ENCODE measurements around the gene KLHL29.
"Not testable (repeated sequence)": the region's sequence is repeated elsewhere in the genome, so short reads cannot be mapped to it uniquely, and the experiment has no call there.

The KLHL29 gene

GRCh38 chr2:23707096-23707495 lies 322.1 kb downstream of the KLHL29 start:
- no peak for DNase-seq

- DNase-seq = no peak
These were observed 323.8 kb downstream of the KLHL29 start for GRCh38 chr2:23708771-23709170.

- no peak for DNase-seq
These were observed 324.3 kb downstream of the KLHL29 start for GRCh38 chr2:23709311-23709710.

- DNase-seq = no peak
These were observed 327.2 kb downstream of the KLHL29 start for GRCh38 chr2:23711979-23712755.

GRCh38 chr2:23712756-23713151 lies 327.8 kb downstream of the KLHL29 start:
- DNase-seq = no peak

GRCh38 chr2:23713351-23713750 lies 328.4 kb downstream of the KLHL29 start:
- DNase-seq = no peak

GRCh38 chr2:23718931-23719700 lies 334.1 kb downstream of the KLHL29 start:
- DNase-seq = no peak

GRCh38 chr2:23719716-23720115 lies 334.7 kb downstream of the KLHL29 start:
- no peak for DNase-seq

- no peak for DNase-seq
These were observed 335.9 kb downstream of the KLHL29 start for GRCh38 chr2:23720705-23721453.

- no peak for DNase-seq
These were observed 336.5 kb downstream of the KLHL29 start for GRCh38 chr2:23721454-23721826.

- DNase-seq = no peak
These were observed 337.3 kb downstream of the KLHL29 start for GRCh38 chr2:23722255-23722654.

GRCh38 chr2:23723029-23723428 lies 338.1 kb downstream of the KLHL29 start:
- not testable (repeated sequence) for DNase-seq

GRCh38 chr2:23734416-23734815 lies 349.4 kb downstream of the KLHL29 start:
- no peak for DNase-seq

- not testable (repeated sequence) for DNase-seq
These were observed 351.8 kb downstream of the KLHL29 start for GRCh38 chr2:23736783-23737182.

GRCh38 chr2:23745068-23745725 lies 360.2 kb downstream of the KLHL29 start:
- DNase-seq = no peak

- no peak for DNase-seq
These were observed 360.7 kb downstream of the KLHL29 start for GRCh38 chr2:23745726-23746105.

GRCh38 chr2:23746141-23746863 lies 361.3 kb downstream of the KLHL29 start:
- no peak for DNase-seq

GRCh38 chr2:23751747-23752265 lies 366.8 kb downstream of the KLHL29 start:
- no peak for DNase-seq

GRCh38 chr2:23753291-23754010 lies 368.5 kb downstream of the KLHL29 start:
- no peak for DNase-seq

GRCh38 chr2:23754970-23755369 lies 370.0 kb downstream of the KLHL29 start:
- no peak for DNase-seq

GRCh38 chr2:23756593-23757292 lies 371.8 kb downstream of the KLHL29 start:
- peak; percentile 15 for DNase-seq

Data from NCI-H1436 (cell line).